A549 (cell line): ENCODE results near the gene GRAMD2B.

ENCODE experiments used
- CTCF ChIP-seq: fragments of >200 bp; sonication (Bioruptor Twin); formaldehyde crosslinking; IDR thresholded peaks from 3 replicates; pipeline ENCODE4 v1.5.1; 2016
- HOXB13 ChIP-seq: fragments of 250-450 bp; sonication (Bioruptor Pico); IDR thresholded peaks from 2 replicates; pipeline ENCODE4 v1.5.0; 2020; ENCODE audit warnings: low read depth, mild to moderate bottlenecking, moderate library complexity
- KDM5A ChIP-seq: fragments of 200-600 bp; sonication (generic); IDR thresholded peaks from 2 replicates; pipeline ENCODE4 v1.6.1; 2016; ENCODE audit warnings: antibody characterized with exemption, mild to moderate bottlenecking
- MAZ ChIP-seq: fragments of 150-350 bp; IDR thresholded peaks from 2 replicates; pipeline ENCODE4 v1.6.1; 2014; ENCODE audit warnings: antibody characterized with exemption, low read depth, low read length, borderline replicate concordance
- NPAS2 ChIP-seq: fragments of 250-450 bp; sonication (Bioruptor Pico); IDR thresholded peaks from 2 replicates; pipeline ENCODE4 v1.8.0; 2022; ENCODE audit warnings: mild to moderate bottlenecking, moderate library complexity, borderline replicate concordance
- RAD21 ChIP-seq, 2 experiments: fragments of >200 bp in 1 of 2; sonication (Bioruptor Twin) in 1 of 2; formaldehyde crosslinking in 1 of 2; IDR thresholded peaks in 1 of 2; conservative IDR thresholded peaks in 1 of 2; 2 replicates in 1 of 2; 3 replicates in 1 of 2; pipeline ENCODE4 v1.6.1; 2012 to 2018; ENCODE audit warnings: inconsistent platforms in 1 of 2
- USF2 ChIP-seq: fragments of 450-650 bp; IDR thresholded peaks from 2 replicates; pipeline ENCODE4 v1.6.1; 2014; ENCODE audit warnings: antibody characterized with exemption

- TF ChIP-seq HOXB13 (no peak), KDM5A (no peak), RAD21 (conservative IDR thresholded peaks at IDR 0.05 in 1 of 2, IDR thresholded peaks at IDR 0.05 in 1 of 2) (no peak), CTCF (no peak), USF2 (no peak), MAZ (no peak), NPAS2 (CRISPR knock-in tag) (no peak)
Measured at GRCh38 chr5:126402621-126403555, 20.3 kb upstream of the GRAMD2B start.
